Epithelial cell of proximal tubule (primary cell): ENCODE results near the gene MCM7. TPM values are rescaled to one million over a fixed set of nuclear protein-coding genes. Genes with fewer than 3 reads are reported as not detected.

Experiments used
- DNase-seq: peaks from one replicate; pipeline ENCODE4 v3.0.0-alpha.2; 2011; ENCODE audit warnings: low read depth
- H3K4me3 ChIP-seq: 2 replicates; pipeline ENCODE4 v1.5.1; 2011; ENCODE audit warnings: low read depth, mild to moderate bottlenecking, low read length
- CTCF ChIP-seq: conservative IDR thresholded peaks from 2 replicates; pipeline ENCODE4 v1.5.1; 2012; ENCODE audit warnings: low read depth, mild to moderate bottlenecking, low read length
- total RNA-seq: library from RNA; depleted of rRNA; stranded (reverse); fragments of >200 nt; gene quantifications from 2 replicates; pipeline ENCODE4 v1.2.3, GENCODE V29; 2015

The MCM7 gene
- total RNA-seq, 1 donor from 2014 or later = 188 TPM

GRCh38 chr7:100109521-100110163 is 8.4 kb upstream of the MCM7 start:
- peak; percentile 28 for TF ChIP-seq CTCF
- DNase-seq = no peak
- H3K4me3 ChIP-seq = no peak overlapping the region

GRCh38 chr7:100107890-100108289 is 6.7 kb upstream of the MCM7 start:
- DNase-seq = no peak
- TF ChIP-seq CTCF = no peak

GRCh38 chr7:100107125-100107737 is 6.0 kb upstream of the MCM7 start:
- no peak for TF ChIP-seq CTCF
- no peak overlapping the region for H3K4me3 ChIP-seq
- DNase-seq = no peak

More at GRCh38 chr7:100107890-100108289, 6.7 kb upstream of the MCM7 start:
- no peak overlapping the region for H3K4me3 ChIP-seq

GRCh38 chr7:100106633-100107032 is 5.4 kb upstream of the MCM7 start:
- TF ChIP-seq CTCF = no peak
- H3K4me3 ChIP-seq = no peak overlapping the region
- DNase-seq = no peak

- DNase-seq = no peak
These were observed 4.3 kb upstream of the MCM7 start for GRCh38 chr7:100105534-100105933.

GRCh38 chr7:100102950-100103840 is 2.0 kb upstream of the MCM7 start:
- DNase-seq = no peak
- TF ChIP-seq CTCF = no peak
- peak overlapping the region; percentile 74 for H3K4me3 ChIP-seq

More at GRCh38 chr7:100105534-100105933, 4.3 kb upstream of the MCM7 start:
- no peak for TF ChIP-seq CTCF
- H3K4me3 ChIP-seq = no peak overlapping the region
